Body of pancreas (tissue), 4 donors: ENCODE measurements around the gene TMEM130.

Experiments used
- CTCF ChIP-seq, 7 experiments: fragments of 450-650 bp in 4 of 7; fragments of 200-600 bp in 3 of 7; sonication (generic) in 3 of 7; IDR thresholded peaks; one replicate each; pipeline ENCODE4 v1.5.1; 2016 to 2019; ENCODE audit warnings: antibody characterized with exemption in 7 of 7
- POLR2A ChIP-seq, 3 donors: fragments of 450-650 bp; IDR thresholded peaks; one replicate each; pipeline ENCODE4 v1.6.1; 2016; ENCODE audit warnings: antibody characterized with exemption in 3 of 3, mild to moderate bottlenecking in 2 of 3

DNA sequence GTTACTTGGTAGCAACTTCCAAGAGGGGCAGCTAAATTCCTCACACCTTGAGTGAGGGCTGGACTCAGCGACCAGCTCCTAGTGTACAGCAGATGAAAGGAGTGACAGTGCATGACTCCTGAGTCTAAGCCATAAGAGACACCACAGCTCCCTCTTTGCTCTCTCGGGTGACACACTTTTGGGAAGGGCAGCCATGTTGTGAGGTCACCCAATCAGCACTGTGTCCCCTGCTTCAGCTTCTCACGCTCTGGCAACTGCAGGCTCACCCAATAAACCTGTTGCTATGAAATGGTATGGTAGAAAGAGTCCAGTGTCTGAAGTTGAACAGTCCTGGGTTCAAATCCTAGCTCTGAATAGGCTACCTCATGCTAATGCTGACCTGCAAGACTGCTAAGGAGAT, 20.9 kb downstream of the TMEM130 start:
- no peak for TF ChIP-seq CTCF (IDR thresholded peaks at IDR 0.05)
- no peak for TF ChIP-seq POLR2A (IDR thresholded peaks at IDR 0.05)
